MM.1S (cell line): ENCODE results near the gene CHRNA7.

Source experiments
- DNase-seq: peaks from one replicate; pipeline ENCODE4 v3.0.0-alpha.2; 2015
- H2AFZ ChIP-seq: fragments of 300-600 bp; sonication (generic); 2 replicates; pipeline ENCODE4 v1.6.0; 2016; ENCODE audit warnings: antibody characterized with exemption, low read length
- H3F3A ChIP-seq: fragments of 300-600 bp; sonication (generic); 2 replicates; pipeline ENCODE4 v1.6.1; 2016; ENCODE audit warnings: mild to moderate bottlenecking, antibody characterized with exemption, low read length, moderate library complexity, mixed read lengths; ENCODE audit not compliant: insufficient read depth
- H3K27ac ChIP-seq: fragments of 300-600 bp; sonication (generic); 2 replicates; pipeline ENCODE4 v1.5.1; 2016; ENCODE audit warnings: mild to moderate bottlenecking, low read length
- H3K27me3 ChIP-seq: fragments of 300-600 bp; sonication (generic); replicated peaks from 2 replicates; pipeline ENCODE4 v1.6.0; 2016; ENCODE audit warnings: low read length; ENCODE audit not compliant: insufficient read depth
- H3K36me3 ChIP-seq: fragments of 300-600 bp; sonication (generic); replicated peaks from 2 replicates; pipeline ENCODE4 v1.6.1; 2016; ENCODE audit warnings: mild to moderate bottlenecking, low read length, mixed read lengths; ENCODE audit not compliant: insufficient read depth
- H3K4me1 ChIP-seq: fragments of 300-600 bp; sonication (generic); 2 replicates; pipeline ENCODE4 v1.6.1; 2016; ENCODE audit warnings: low read length, mixed read lengths
- H3K4me2 ChIP-seq: fragments of 300-600 bp; sonication (generic); 2 replicates; pipeline ENCODE4 v1.6.0; 2016; ENCODE audit warnings: low read depth, low read length
- H3K4me3 ChIP-seq: fragments of 300-600 bp; sonication (generic); 2 replicates; pipeline ENCODE4 v1.5.1; 2016; ENCODE audit warnings: low read length, mixed read lengths
- H3K79me2 ChIP-seq: fragments of 300-600 bp; sonication (generic); 2 replicates; pipeline ENCODE4 v1.6.1; 2016; ENCODE audit warnings: mixed run types, low read length, mixed read lengths
- H3K9ac ChIP-seq: fragments of 300-600 bp; sonication (generic); 2 replicates; pipeline ENCODE4 v1.6.1; 2016; ENCODE audit warnings: low read length, mixed read lengths
- H3K9me2 ChIP-seq: fragments of 300-600 bp; sonication (generic); replicated peaks from 2 replicates; pipeline ENCODE4 v1.6.1; 2016; ENCODE audit warnings: mild to moderate bottlenecking, low read length, mixed read lengths; ENCODE audit not compliant: insufficient read depth
- H3K9me3 ChIP-seq: fragments of 300-600 bp; sonication (generic); replicated peaks from 2 replicates; pipeline ENCODE4 v1.6.1; 2016; ENCODE audit warnings: mild to moderate bottlenecking, low read length, mixed read lengths; ENCODE audit not compliant: insufficient read depth
- H4K20me1 ChIP-seq: fragments of 300-600 bp; sonication (generic); 2 replicates; pipeline ENCODE4 v1.6.1; 2016; ENCODE audit warnings: mild to moderate bottlenecking, low read length, moderate library complexity, mixed read lengths; ENCODE audit not compliant: insufficient read depth
- CTCF ChIP-seq: fragments of 300-600 bp; sonication (generic); IDR thresholded peaks from 2 replicates; pipeline ENCODE4 v1.5.1; 2016; ENCODE audit warnings: antibody characterized with exemption, low read length, mixed read lengths
- EZH2 ChIP-seq: fragments of 300-600 bp; sonication (generic); optimal IDR thresholded peaks from 2 replicates; pipeline ENCODE3; 2017; ENCODE audit warnings: low read depth, mild to moderate bottlenecking, antibody characterized with exemption, low read length, mixed read lengths
- EZH2phosphoT487 ChIP-seq: fragments of 300-600 bp; sonication (generic); IDR thresholded peaks from 2 replicates; pipeline ENCODE4 v1.6.1; 2018; ENCODE audit warnings: antibody characterized with exemption, low read length

CHRNA7 gene

GRCh38 chr15:32029862-32030781, at the start of gene CHRNA7:
Gene CHRNA7 (plus strand): TSS chr15:32030515. CDS start chr15:32030595, 80 bp downstream.
- H3K4me2 ChIP-seq: peak within 1 kb of the TSS; percentile 100
- no peaks in the 10 kb centered on the region for H3K9me3 ChIP-seq
- H3K4me1 ChIP-seq: no peaks in the 10 kb centered on the region
- no peaks in the 10 kb centered on the region for H3K36me3 ChIP-seq
- H2AFZ ChIP-seq: peak within 1 kb of the TSS; percentile 96
- no peaks in the 10 kb centered on the region for H3F3A ChIP-seq
- H3K27me3 ChIP-seq: 0 out of 2 replicates have a peak, but pooled peaks cover 5% of the 10 kb centered on the region
- H3K9ac ChIP-seq: peak within 1 kb of the TSS; percentile 41; the same call in 1 of the 2 replicates
- H4K20me1 ChIP-seq: no peaks in the 10 kb centered on the region
- H3K27ac ChIP-seq: no peak within 1 kb of the TSS
- TF ChIP-seq CTCF (0 out of 2 replicates have a peak, but pooled peaks have one; percentile 12), EZH2phosphoT487 (no peak)
- H3K9me2 ChIP-seq: no peaks in the 10 kb centered on the region
- H3K79me2 ChIP-seq: no peaks in the 10 kb centered on the region
- H3K4me3 ChIP-seq: peak within 1 kb of the TSS; percentile 70
- peak; percentile 86 for DNase-seq

- Histone ChIP-seq H3K9me3 (no peaks in the 10 kb centered on the region), H3K4me3 (no peak overlapping the region), H4K20me1 (no peaks in the 10 kb centered on the region), H3K9ac (no peak overlapping the region), H3K79me2 (no peaks in the 10 kb centered on the region), H2AFZ (no peak overlapping the region), H3K4me2 (no peak overlapping the region), H3K4me1 (no peaks in the 10 kb centered on the region), H3K9me2 (no peaks in the 10 kb centered on the region), H3F3A (no peaks in the 10 kb centered on the region), H3K27me3 (no peaks in the 10 kb centered on the region), H3K27ac (no peak overlapping the region), H3K36me3 (no peaks in the 10 kb centered on the region)
- TF ChIP-seq EZH2 (no peak), EZH2phosphoT487 (no peak), CTCF (no peak)
- no peak for DNase-seq
Observed at GRCh38 chr15:31985607-31986006, 44.7 kb upstream of the CHRNA7 start.

GRCh38 chr15:31993062-31993461, 37.3 kb upstream of the CHRNA7 start:
- no peak overlapping the region for H3K4me2 ChIP-seq
- H3K4me1 ChIP-seq: no peaks in the 10 kb centered on the region
- no peak for TF ChIP-seq EZH2
- no peak for TF ChIP-seq CTCF
- no peak for TF ChIP-seq EZH2phosphoT487
- H4K20me1 ChIP-seq: no peaks in the 10 kb centered on the region
- no peaks in the 10 kb centered on the region for H3K9me3 ChIP-seq
- no peaks in the 10 kb centered on the region for H3K79me2 ChIP-seq
- no peaks in the 10 kb centered on the region for H3K27me3 ChIP-seq
- H3F3A ChIP-seq: no peaks in the 10 kb centered on the region
- no peak overlapping the region for H2AFZ ChIP-seq
- no peak for DNase-seq
- no peaks in the 10 kb centered on the region for H3K9me2 ChIP-seq
- H3K9ac ChIP-seq: no peak overlapping the region
- no peak overlapping the region for H3K27ac ChIP-seq
- no peak overlapping the region for H3K4me3 ChIP-seq
- H3K36me3 ChIP-seq: no peaks in the 10 kb centered on the region
